GM12865 (cell line): ENCODE data around the gene SRF.

ENCODE experiments used
- DNase-seq: peaks from one replicate; pipeline ENCODE4 v3.0.0; 2010; ENCODE audit warnings: low read depth
- H3K4me3 ChIP-seq: 2 replicates; pipeline ENCODE4 v1.5.1; 2011; ENCODE audit warnings: mild to moderate bottlenecking, low read depth, low read length, control low read depth
- TF ChIP-seq, protein P1 (sequence below): IDR thresholded peaks from 2 replicates; pipeline ENCODE4 v1.5.1; 2011; ENCODE audit warnings: low read length, control low read depth, low read depth, inconsistent platforms; ENCODE audit not compliant: insufficient read depth; ENCODE audit errors: missing control alignments

The SRF gene

DNA sequence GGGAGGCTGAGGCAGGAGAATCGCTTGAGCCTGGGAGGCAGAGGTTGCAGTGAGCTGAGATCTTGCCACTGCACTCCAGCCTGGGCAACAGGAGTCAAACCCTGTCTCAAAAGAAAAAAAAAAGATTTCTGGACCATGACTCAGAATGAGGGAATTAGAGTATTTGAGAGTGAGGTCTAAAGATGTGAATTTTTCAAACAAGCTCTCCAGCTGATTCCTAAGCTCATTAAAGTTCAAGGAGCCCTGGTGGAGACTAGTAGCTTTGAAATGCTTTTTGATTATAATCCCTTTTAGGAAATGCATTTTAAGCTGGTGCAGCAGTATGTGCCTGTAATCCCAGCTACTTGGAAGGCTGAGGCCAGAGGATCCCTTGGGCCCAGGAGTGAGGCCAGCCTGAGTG, 21.8 kb upstream of the SRF start:
- DNase-seq = no peak
- TF ChIP-seq, protein P1, sequence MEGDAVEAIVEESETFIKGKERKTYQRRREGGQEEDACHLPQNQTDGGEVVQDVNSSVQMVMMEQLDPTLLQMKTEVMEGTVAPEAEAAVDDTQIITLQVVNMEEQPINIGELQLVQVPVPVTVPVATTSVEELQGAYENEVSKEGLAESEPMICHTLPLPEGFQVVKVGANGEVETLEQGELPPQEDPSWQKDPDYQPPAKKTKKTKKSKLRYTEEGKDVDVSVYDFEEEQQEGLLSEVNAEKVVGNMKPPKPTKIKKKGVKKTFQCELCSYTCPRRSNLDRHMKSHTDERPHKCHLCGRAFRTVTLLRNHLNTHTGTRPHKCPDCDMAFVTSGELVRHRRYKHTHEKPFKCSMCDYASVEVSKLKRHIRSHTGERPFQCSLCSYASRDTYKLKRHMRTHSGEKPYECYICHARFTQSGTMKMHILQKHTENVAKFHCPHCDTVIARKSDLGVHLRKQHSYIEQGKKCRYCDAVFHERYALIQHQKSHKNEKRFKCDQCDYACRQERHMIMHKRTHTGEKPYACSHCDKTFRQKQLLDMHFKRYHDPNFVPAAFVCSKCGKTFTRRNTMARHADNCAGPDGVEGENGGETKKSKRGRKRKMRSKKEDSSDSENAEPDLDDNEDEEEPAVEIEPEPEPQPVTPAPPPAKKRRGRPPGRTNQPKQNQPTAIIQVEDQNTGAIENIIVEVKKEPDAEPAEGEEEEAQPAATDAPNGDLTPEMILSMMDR = no peak
- no peak overlapping the region for H3K4me3 ChIP-seq

DNA sequence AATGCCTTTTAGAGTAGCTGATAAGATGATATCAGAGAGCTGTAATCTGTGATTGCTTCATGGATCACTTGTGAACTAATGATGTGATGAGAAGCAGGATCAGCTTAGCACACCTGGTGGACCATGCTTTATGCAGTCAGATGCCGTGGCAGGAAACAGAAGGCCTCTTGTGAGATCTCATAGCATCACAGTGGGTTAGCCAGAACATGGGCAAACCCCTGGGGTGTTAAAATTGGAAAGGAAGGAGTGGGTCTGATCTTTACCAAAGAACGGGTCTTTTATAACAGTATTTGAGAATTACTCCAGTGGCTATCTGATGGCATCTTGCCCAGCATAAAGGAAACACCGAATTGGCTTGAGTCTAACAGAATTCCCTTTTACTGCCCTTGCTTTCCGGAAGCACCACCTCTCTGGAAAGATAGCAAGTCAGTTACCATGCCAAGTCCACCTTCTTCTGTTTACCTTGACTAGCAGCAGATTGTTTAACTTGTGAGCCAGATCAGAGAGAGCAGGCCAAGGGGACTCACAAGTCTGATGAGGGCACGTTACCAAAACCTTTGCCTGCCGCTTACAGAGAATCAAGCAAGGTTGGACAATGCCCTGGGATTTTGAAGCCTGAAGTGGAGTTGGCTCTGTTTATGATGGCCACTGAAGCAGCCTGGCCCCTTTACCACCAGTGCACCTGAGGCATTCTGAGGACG, 20.9 kb upstream of the SRF start:
- no peak for DNase-seq
- TF ChIP-seq, protein P1 = no peak
- H3K4me3 ChIP-seq = no peak overlapping the region

DNA sequence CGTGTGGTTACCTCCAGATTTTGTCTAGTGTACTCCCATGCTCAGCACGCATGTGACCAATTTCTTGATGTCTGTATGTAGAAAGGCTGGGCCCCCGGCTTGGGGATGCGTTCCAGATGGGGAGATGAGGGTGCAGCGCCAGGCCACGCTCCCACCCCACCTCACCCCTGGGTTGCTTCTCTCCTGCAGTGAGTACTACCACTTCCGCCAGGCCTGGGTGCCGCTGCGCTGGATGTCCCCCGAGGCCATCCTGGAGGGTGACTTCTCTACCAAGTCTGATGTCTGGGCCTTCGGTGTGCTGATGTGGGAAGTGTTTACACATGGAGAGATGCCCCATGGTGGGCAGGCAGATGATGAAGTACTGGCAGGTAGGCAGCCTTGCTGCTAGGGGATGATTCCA, 11.5 kb upstream of the SRF start:
- DNase-seq = no peak
- H3K4me3 ChIP-seq = no peak overlapping the region
- TF ChIP-seq, protein P1 = no peak

DNA sequence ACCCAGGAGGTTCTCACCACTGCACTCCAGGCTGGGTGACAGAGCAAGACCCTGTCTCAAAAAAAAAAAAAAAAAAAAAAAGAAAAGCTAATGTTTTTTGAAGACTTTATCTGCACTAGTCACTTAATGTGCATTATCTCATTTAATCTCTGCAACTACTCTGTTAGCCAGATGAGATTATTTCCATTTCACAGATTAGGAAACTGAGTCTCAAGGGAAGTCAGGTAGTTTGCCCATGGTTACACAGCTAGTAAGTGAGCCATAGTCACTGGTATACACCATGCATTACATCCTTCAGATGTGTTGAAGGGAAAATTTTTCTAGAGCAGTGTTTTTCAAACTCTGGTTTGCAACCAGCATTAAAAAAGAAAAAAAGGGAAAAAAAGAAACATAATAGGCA, 7.2 kb upstream of the SRF start:
- no peak for DNase-seq
- TF ChIP-seq, protein P1 = no peak
- H3K4me3 ChIP-seq = no peak overlapping the region

DNA sequence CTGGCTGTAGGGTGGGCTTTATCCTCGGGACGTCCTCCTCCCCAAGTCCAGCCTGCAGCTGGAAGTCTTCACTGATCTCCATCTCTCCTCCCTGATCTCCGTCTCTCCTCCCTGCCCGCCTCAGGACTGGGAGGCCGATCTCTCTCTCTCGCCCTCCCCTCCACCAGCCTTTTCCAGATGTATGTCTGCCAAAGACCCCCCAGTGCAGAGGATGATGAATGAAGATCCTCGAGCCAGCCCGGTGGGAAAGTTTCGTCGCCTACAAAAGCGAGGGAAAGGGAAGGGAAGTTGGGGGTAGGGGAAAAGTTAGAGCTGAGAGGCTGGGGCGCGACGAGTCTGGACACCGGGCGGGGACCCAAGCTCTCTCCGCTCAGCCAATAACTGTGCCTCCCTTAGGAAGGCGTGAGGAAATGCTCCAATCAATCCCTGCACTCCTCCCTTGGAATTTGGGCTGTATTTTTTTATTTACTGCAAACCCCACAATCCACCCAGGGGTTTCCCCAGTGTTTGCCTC, 595 bp upstream of the SRF start:
- TF ChIP-seq, protein P1 = no peak

DNA sequence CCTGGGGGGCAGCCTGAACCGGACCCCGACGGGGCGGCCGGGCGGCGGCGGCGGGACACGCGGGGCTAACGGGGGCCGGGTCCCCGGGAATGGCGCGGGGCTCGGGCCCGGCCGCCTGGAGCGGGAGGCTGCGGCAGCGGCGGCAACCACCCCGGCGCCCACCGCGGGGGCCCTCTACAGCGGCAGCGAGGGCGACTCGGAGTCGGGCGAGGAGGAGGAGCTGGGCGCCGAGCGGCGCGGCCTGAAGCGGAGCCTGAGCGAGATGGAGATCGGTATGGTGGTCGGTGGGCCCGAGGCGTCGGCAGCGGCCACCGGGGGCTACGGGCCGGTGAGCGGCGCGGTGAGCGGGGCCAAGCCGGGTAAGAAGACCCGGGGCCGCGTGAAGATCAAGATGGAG, 636 bp downstream of the SRF start:
- DNase-seq = no peak
- TF ChIP-seq, protein P1 = no peak
- peak overlapping the region; percentile 91 for H3K4me3 ChIP-seq

More for the DNA sequence above, 595 bp upstream of the SRF start:
- peak overlapping the region; percentile 91 for H3K4me3 ChIP-seq
- DNase-seq = no peak
